Testis (tissue), 2 donors: ENCODE results near the gene TANK.
"Not testable (repeated sequence)": the region's sequence is repeated elsewhere in the genome, so short reads cannot be mapped to it uniquely, and the experiment has no call there.

Experiments
- CTCF ChIP-seq, 3 experiments: fragments of 450-650 bp in 2 of 3; fragments of 200-600 bp in 1 of 3; sonication (generic) in 1 of 3; IDR thresholded peaks; one replicate each; pipeline ENCODE4 v1.5.1; 2016 to 2019; ENCODE audit warnings: antibody characterized with exemption in 3 of 3, mild to moderate bottlenecking in 2 of 3, moderate library complexity in 1 of 3
- POLR2A ChIP-seq: fragments of 450-650 bp; IDR thresholded peaks from one replicate; pipeline ENCODE4 v1.6.1; 2017; ENCODE audit warnings: antibody characterized with exemption, mild to moderate bottlenecking, moderate library complexity

- not testable (repeated sequence) for TF ChIP-seq CTCF (IDR thresholded peaks at IDR 0.05); POLR2A
These were observed 35.4 kb downstream of the TANK start for GRCh38 chr2:161195602-161196001.
